ENCODE measurements around the gene PAPLN.
"Not testable (repeated sequence)": the region's sequence is repeated elsewhere in the genome, so short reads cannot be mapped to it uniquely, and the experiment has no call there.

Gene PAPLN

GRCh38 chr14:73293782-73294781 lies 56.8 kb downstream of the PAPLN start:
- DNase-seq: no peak

GRCh38 chr14:73295198-73295796 lies 58.0 kb downstream of the PAPLN start:
- no peak for DNase-seq

DNA sequence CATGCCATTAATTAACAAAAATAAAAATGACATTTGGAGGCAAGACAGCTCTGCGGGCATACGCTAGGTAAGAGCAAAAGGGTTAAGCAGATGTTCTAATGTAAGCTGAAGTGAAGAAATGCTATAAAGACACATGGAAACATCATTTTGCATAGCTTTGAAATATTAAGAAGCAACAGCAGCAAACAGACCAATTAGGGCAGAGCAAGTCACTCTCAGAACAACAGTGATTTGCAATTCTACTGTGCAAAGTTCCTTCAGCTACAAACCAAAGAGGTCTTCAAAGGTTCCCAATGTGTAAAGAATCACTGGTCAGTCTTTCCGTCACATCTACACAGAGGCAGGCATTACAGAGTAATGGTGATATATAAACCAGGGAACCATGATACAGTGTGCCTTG lies 68.2 kb downstream of the PAPLN start:
- DNase-seq: no peak

DNA sequence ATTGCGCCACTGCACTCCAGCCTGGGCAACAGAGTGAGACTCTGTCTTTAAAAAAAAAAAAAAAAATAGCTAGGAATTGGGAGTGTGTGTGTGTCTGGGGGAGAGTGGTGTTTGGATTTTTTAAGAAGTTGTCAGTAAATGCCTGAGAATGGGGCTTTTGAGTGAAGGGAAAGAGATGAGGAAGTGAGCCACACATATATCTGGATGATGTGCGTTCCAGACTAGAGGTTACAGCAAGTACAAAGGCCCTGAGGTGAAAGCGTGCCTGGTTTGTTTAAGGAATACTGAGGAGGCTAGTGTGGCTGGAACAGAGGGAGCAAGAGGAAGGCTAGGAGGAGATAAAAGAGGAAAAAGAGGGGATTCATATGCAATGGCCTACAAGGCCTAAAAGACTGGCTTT lies 70.0 kb downstream of the PAPLN start:
- DNase-seq: no peak

DNA sequence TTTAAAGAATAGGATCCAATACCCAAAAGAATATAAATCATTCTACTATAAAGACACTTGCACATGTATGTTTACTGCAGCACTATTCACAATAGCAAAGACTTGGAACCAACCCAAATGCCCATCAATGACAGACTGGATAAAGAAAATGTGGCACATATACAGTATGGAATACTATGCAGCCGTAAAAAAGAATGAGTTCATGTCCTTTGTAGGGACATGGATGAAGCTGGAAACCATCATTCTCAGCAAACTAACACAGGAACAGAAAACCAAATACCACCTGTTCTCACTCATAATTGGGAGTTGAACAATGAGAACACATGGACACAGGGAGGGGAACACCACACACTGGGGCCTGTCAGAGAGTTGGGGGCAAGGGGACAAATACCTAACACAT lies 71.9 kb downstream of the PAPLN start:
- not testable (repeated sequence) for DNase-seq

DNA sequence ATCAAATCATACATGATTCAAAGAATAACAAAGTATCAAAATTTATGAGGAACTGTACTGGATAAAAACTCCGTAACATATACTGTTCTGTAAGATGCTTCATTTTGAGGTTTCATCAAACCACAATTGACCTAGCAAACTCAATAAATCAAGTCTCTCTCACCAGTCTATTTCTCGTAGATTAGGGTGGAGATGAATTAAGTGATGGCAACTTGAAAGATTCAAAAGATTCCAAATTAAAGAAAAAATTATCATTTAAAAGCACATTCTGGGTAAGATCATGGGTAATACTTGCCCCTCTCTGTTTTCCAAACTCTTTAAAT lies 74.4 kb downstream of the PAPLN start:
- no peak for DNase-seq

GRCh38 chr14:73312687-73313086 lies 75.4 kb downstream of the PAPLN start:
- no peak for DNase-seq

DNA sequence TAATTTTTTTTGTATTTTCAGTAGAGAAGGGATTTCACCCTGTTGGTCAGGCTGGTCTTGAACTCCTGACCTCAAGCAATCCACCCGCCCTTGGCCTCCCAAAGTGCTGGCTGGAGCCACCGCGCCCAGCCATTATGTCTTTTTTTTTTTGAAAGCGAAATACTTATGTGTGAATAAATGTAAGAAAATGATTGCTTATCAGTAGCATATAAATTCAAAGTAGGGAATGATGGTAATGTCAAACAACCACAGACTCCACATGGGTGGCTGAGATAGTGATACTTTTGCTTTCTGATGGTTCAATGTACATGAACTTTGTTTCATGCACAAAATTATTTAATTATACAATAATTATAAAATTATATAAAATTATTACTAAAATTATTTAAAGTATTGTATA lies 75.8 kb downstream of the PAPLN start:
- DNase-seq: no peak

GRCh38 chr14:73323896-73324399 lies 86.6 kb downstream of the PAPLN start:
- no peak for DNase-seq
